ENCODE measurements around the gene UQCRH. TPM values are rescaled to one million over a fixed set of nuclear protein-coding genes. Genes with fewer than 3 reads are reported as not detected.

UQCRH gene
- total RNA-seq: 200 and 228 TPM in 2 replicates
- long read RNA-seq, transcript UQCRH-201 (4 exons, 604 nt): major isoform, 56 of 72 reads
- long read RNA-seq, transcript UQCRH-205 (5 exons, 674 nt): minor isoform, 10 of 72 reads
- long read RNA-seq, partial matches to known transcripts: 0 of 72 reads
- long read RNA-seq, other reads (novel, unspliced or antisense): 5 of 72 reads

DNA sequence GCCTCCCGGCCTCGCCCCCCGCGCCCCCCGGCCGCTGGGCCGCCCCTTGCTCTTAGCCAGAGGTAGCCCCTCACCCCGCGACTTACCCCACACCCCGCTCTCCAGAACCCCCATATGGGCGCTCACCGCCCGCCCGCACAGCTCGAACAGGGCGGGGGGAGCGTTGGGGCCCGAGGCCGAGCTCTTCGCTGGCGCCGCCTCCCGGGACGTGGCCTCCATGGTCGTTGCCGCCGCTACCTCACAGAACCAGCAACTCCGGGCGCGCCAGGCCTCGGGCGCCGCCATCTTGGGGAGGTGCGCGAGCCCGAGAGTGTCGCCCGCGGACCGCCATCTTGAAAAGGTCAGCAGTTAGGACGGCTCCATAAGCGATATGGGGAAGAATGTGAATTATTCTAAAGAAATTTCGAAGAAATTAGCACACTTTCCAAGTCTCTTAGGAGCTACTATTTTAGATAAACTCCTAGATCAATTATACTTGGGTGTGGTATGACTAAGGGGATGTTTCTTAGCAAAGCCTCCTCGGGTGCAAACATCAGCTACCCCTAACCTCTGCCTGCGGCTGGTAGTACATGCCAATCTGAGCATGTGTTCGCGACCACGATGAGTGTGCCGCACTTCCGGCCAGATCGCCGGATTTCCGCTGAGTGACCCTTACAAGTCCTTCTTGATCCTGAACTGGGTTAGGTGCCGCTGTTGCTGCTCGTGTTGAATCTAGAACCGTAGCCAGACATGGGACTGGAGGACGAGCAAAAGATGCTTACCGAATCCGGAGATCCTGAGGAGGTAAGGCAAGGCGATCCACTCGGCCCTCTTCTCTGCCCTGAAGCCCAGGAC lies at the start of gene UQCRH, which contains the start of gene LRRC41:
Gene UQCRH (plus strand): TSS at position 661 of the 834 bp plus-strand sequence. CDS start 69 bp downstream, at position 730.
Gene LRRC41 (minus strand): TSS at position 579 of the 834 bp plus-strand sequence. CDS start 294 bp downstream, at position 285.
- TF ChIP-seq, protein P1, sequence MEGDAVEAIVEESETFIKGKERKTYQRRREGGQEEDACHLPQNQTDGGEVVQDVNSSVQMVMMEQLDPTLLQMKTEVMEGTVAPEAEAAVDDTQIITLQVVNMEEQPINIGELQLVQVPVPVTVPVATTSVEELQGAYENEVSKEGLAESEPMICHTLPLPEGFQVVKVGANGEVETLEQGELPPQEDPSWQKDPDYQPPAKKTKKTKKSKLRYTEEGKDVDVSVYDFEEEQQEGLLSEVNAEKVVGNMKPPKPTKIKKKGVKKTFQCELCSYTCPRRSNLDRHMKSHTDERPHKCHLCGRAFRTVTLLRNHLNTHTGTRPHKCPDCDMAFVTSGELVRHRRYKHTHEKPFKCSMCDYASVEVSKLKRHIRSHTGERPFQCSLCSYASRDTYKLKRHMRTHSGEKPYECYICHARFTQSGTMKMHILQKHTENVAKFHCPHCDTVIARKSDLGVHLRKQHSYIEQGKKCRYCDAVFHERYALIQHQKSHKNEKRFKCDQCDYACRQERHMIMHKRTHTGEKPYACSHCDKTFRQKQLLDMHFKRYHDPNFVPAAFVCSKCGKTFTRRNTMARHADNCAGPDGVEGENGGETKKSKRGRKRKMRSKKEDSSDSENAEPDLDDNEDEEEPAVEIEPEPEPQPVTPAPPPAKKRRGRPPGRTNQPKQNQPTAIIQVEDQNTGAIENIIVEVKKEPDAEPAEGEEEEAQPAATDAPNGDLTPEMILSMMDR (IDR thresholded peaks at IDR 0.05): no peak
- Mint-ChIP-seq H3K36me3 (ENCODE audit: unreplicated experiment) (peaks cover 3% of the 10 kb centered on the region), H3K9me3 (ENCODE audit: unreplicated experiment) (no peaks in the 10 kb centered on the region), H3K27me3 (ENCODE audit: unreplicated experiment) (no peaks in the 10 kb centered on the region), H3K4me1 (ENCODE audit: unreplicated experiment) (peaks cover 42% of the 10 kb centered on the region), H3K4me3 (ENCODE audit: unreplicated experiment) (peak within 1 kb of the TSS; percentile 99), H3K27ac (ENCODE audit: unreplicated experiment) (peak within 1 kb of the TSS; percentile 99)
- peak; percentile 98 for DNase-seq (ENCODE audit: extremely low spot score, unreplicated experiment)

DNA sequence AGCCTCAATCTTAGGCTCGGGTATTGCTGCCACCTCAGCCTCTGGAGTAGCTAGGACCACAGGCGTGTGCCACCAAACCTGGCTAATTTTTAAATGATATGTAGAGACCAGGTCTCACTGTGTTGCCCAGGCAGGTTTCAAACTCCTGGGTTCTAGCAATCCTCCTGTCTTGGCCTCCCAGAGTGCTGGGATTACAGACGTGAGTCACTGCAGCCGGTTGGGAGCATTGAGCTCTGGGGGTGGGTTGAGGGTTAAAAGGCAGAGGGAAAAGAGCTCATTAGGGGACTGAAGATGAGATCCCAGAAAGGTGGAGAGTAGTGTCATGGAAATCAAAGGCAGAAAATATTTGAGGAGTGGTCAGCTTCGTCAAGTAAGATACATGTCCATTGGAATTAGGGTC lies 48.8 kb upstream of the UQCRH start:
- no peak overlapping the region for H3K27ac Mint-ChIP-seq (ENCODE audit: unreplicated experiment)
- no peaks in the 10 kb centered on the region for H3K9me3 Mint-ChIP-seq (ENCODE audit: unreplicated experiment)
- no peak overlapping the region for H3K4me3 Mint-ChIP-seq (ENCODE audit: unreplicated experiment)
- no peaks in the 10 kb centered on the region for H3K36me3 Mint-ChIP-seq (ENCODE audit: unreplicated experiment)
- H3K4me1 Mint-ChIP-seq (ENCODE audit: unreplicated experiment): no peaks in the 10 kb centered on the region
- no peaks in the 10 kb centered on the region for H3K27me3 Mint-ChIP-seq (ENCODE audit: unreplicated experiment)
- no peak for DNase-seq (ENCODE audit: extremely low spot score, unreplicated experiment)
- TF ChIP-seq, protein P1 (IDR thresholded peaks at IDR 0.05): no peak

DNA sequence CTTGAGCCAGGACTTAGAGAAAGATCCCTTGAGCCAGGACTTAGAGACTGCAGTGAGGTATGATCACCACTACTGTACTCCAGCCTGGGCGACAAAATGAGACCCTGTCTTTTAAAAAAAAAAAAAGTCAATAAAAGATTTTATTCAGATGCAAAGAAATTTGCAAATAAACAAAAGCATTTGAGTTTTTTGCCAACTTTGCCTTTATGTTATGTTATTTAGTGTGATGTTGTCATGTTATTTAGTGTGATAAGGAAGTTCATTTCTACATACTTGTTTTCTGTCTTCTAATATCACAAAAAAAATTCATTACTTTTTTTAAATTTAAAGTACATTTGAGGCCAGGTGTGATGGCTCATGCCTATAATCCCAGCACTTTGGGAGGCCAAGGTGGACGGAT lies 47.0 kb upstream of the UQCRH start:
- Mint-ChIP-seq H3K4me1 (ENCODE audit: unreplicated experiment) (no peaks in the 10 kb centered on the region), H3K27me3 (ENCODE audit: unreplicated experiment) (no peaks in the 10 kb centered on the region), H3K4me3 (ENCODE audit: unreplicated experiment) (no peak overlapping the region), H3K36me3 (ENCODE audit: unreplicated experiment) (peaks cover 5% of the 10 kb centered on the region), H3K27ac (ENCODE audit: unreplicated experiment) (no peak overlapping the region), H3K9me3 (ENCODE audit: unreplicated experiment) (no peaks in the 10 kb centered on the region)
- TF ChIP-seq, protein P1 (IDR thresholded peaks at IDR 0.05): no peak
- DNase-seq (ENCODE audit: extremely low spot score, unreplicated experiment): no peak

DNA sequence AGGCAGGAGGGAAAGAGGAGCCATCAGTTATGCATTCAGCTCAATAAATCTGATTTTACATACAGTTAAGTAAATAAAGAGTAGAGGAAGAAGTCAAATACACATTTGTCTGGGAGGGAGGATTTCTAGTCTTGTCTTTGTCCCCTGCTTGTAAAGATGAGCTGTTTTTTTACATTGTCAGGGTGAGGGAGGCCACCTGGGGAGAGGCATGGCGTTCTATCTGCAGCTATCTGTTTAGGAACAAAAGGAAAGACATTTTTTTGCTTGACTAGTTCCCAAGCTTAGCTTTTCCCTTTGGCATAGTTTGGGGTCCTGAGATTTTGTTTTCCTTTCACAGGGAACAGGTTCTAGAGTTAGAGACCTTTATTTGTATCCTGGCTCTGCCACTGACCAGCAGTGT lies 41.0 kb upstream of the UQCRH start:
- H3K27me3 Mint-ChIP-seq (ENCODE audit: unreplicated experiment): no peaks in the 10 kb centered on the region
- H3K27ac Mint-ChIP-seq (ENCODE audit: unreplicated experiment): no peak overlapping the region
- peaks cover 5% of the 10 kb centered on the region for H3K36me3 Mint-ChIP-seq (ENCODE audit: unreplicated experiment)
- no peak for DNase-seq (ENCODE audit: extremely low spot score, unreplicated experiment)
- H3K4me3 Mint-ChIP-seq (ENCODE audit: unreplicated experiment): no peak overlapping the region
- no peaks in the 10 kb centered on the region for H3K4me1 Mint-ChIP-seq (ENCODE audit: unreplicated experiment)
- no peaks in the 10 kb centered on the region for H3K9me3 Mint-ChIP-seq (ENCODE audit: unreplicated experiment)
- TF ChIP-seq, protein P1 (IDR thresholded peaks at IDR 0.05): no peak

DNA sequence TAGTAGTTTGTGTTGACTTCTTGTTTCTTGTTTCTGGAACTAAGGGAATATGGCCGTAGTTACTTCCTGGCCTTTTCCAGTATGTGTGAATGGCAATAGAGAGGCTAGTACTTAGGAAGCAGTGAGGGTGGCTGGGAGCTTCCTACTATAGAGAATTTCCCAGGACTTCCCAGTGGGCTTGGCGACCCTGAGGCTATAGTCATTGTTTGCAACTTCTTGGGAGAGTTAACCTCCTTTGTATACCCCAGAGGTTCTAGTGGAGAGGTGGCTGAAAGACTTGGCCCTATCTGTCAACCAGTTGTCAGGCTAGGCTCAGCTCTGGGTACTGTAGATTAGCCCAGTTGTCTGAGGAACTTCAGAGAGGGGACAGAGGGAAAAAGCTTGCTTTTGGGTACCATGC lies 40.4 kb upstream of the UQCRH start:
- TF ChIP-seq, protein P1 (IDR thresholded peaks at IDR 0.05): no peak
- Mint-ChIP-seq H3K4me3 (ENCODE audit: unreplicated experiment) (no peak overlapping the region), H3K27me3 (ENCODE audit: unreplicated experiment) (no peaks in the 10 kb centered on the region), H3K36me3 (ENCODE audit: unreplicated experiment) (peaks cover 5% of the 10 kb centered on the region), H3K9me3 (ENCODE audit: unreplicated experiment) (no peaks in the 10 kb centered on the region), H3K4me1 (ENCODE audit: unreplicated experiment) (no peaks in the 10 kb centered on the region), H3K27ac (ENCODE audit: unreplicated experiment) (no peak overlapping the region)
- DNase-seq (ENCODE audit: extremely low spot score, unreplicated experiment): no peak

Data from osteocyte (in vitro differentiated cells).